Stimulated activated CD8-positive, alpha-beta memory T cell treated with anti-CD3 and anti-CD28 coated beads, Interleukin-12 subunit alpha, Interleukin-12 subunit beta, amount 100 ng/mL, for 4 hours (primary cell): ENCODE results near the gene GNB3.
"Not testable (repeated sequence)": the region's sequence is repeated elsewhere in the genome, so short reads cannot be mapped to it uniquely, and the experiment has no call there.

Experiments
- DNase-seq: peaks from one replicate; pipeline ENCODE4 v3.0.0-alpha.2; 2020; ENCODE audit warnings: low read depth

The GNB3 gene

DNA sequence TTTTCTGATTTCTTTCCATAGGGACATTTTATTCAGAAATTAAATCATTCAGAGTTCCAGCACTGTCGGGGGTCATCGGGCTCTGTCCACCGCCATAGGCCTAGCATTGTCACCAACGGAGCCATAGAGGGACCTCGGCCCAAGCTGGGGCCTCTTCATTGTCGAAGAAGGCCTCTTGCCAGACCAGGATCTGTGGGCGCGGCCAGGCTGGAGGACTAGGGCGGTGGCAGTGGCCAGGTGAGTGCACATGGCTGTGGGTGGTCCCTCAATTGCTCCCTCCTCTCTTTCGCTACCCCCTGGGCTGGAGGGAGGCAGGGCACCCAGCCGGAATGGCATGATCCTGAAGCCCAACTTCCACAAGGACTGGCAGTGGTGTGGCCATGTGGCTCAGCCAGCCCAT lies 43.0 kb downstream of the GNB3 start:
- DNase-seq, result no peak

- DNase-seq, result no peak
These were observed 43.8 kb downstream of the GNB3 start for GRCh38 chr12:6884539-6884938.

- DNase-seq, result not testable (repeated sequence)
These were observed 45.7 kb downstream of the GNB3 start for GRCh38 chr12:6886206-6886999.

- DNase-seq, result no peak
These were observed 46.7 kb downstream of the GNB3 start for GRCh38 chr12:6887460-6887859.

- no peak for DNase-seq
These were observed 47.6 kb downstream of the GNB3 start for GRCh38 chr12:6888360-6888759.

GRCh38 chr12:6888794-6889193 lies 48.1 kb downstream of the GNB3 start:
- not testable (repeated sequence) for DNase-seq

DNA sequence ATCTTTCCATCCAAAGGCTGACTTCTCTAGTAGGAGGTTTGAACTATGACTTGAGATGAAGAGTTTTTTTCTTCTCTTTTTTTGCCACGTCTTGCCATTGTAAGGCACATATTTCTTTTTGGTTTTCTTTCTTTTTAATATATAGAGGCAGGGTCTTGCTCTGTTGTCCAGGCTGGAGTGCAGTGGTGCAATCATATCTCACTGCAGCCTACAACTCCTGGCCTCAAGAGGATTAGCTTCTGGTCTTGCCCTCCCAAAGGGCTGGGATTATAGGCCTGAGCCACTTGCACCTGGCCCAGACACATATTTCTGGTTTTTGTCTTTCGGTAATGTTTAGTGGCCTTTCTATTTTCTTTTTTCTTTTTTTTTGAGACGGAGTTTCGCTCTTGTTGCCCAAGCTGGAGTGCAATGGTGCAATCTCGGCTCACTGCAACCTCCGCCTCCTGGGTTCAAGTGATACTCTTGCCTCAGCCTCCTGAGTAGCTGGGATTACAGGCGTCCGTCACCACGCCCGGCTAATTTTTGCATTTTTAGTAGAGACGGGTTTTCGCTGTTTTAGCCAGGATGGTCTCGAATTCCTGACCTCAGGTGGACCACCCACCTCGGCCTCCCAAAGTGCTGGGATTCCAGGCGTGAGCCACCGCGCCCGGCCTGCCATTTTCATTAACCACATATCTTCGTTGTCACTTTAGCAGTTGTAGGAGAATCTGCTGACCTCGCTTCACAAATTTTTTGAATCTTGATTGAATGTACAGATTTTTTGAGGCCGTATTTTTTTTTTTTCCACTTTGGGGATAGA lies 49.2 kb downstream of the GNB3 start:
- not testable (repeated sequence) for DNase-seq

DNA sequence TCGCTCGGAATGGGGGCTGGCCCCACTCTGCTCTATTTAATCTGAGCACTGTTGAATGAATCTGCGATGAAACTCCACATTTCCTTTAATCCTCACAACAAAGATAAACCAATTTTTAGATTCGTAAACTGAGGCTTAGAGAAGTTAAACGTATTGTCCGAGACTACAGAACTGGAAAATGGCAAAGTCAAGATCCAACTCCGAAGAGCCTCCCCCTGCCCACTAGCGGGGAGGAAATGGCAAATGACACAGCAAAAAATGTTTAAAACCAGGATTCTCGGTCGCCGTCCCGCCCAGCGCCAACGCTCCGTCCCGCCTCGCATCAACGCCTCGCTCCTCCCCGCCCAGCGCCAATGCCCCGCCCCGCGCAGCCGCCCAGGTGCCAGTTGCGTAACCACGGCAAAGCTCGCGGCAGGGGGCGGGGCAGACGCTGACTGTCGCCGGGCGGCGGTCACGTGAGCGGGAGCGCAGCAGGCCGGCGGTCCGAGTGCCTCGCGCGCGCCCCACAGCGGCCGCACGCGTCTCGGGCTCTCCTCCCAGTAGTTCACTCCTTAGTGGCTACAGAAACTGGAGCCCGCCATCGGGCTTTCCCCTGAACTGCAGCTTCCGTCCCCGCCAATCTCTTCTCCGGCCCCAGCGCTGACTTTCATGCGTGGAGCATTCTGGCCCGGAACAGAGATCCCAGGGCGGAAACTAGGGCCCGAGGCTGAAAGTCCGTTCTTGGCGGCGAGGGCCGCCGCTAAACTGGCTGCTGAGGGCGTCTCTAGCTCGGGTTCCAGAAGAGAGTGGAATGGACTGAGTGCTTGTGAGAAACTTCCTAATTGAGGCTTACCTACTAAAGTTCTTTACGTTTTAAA lies 50.3 kb downstream of the GNB3 start:
- DNase-seq, result peak; percentile 99

GRCh38 chr12:6891646-6892001 lies 50.9 kb downstream of the GNB3 start:
- no peak for DNase-seq

DNA sequence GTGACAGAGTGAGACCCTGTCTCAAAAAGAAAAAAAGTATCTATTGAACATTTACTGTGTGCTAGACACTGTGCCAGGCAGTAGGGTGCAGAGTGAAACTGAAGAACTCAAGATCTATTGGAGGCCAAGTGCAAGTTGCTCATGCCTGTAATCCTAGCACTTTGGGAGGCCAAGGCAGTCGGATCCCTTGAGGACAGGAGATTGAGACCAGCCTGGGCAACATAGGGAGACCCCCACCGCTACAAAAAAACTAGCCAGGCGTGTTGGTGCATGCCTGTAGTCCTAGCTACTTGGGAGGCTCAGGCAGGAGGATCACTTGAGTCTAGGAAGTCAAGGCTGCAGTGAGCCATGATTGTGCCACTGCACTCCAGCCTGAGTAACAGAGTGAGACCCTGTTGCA lies 52.0 kb downstream of the GNB3 start:
- DNase-seq, result not testable (repeated sequence)

- DNase-seq, result no peak
These were observed 53.6 kb downstream of the GNB3 start for GRCh38 chr12:6894321-6894720.
